Measurements from ENCODE around the gene KLHL20.

- TF ChIP-seq POLR2A (IDR thresholded peaks at IDR 0.05), result no peak
- no peak for TF ChIP-seq CTCF (IDR thresholded peaks at IDR 0.05)
Measured at GRCh38 chr1:173682184-173682583, 32.6 kb upstream of the KLHL20 start.
